GM19438 (cell line): ENCODE measurements around the gene NR2E3.
"Not testable (repeated sequence)": the region's sequence is repeated elsewhere in the genome, so short reads cannot be mapped to it uniquely, and the experiment has no call there.

Experiments
- ATAC-seq: cut with Tn5 transposase; IDR thresholded peaks from one replicate; pipeline ENCODE4 v1.9.1; 2021; ENCODE audit warnings: low read depth; ENCODE audit not compliant: unreplicated experiment

Gene NR2E3

DNA sequence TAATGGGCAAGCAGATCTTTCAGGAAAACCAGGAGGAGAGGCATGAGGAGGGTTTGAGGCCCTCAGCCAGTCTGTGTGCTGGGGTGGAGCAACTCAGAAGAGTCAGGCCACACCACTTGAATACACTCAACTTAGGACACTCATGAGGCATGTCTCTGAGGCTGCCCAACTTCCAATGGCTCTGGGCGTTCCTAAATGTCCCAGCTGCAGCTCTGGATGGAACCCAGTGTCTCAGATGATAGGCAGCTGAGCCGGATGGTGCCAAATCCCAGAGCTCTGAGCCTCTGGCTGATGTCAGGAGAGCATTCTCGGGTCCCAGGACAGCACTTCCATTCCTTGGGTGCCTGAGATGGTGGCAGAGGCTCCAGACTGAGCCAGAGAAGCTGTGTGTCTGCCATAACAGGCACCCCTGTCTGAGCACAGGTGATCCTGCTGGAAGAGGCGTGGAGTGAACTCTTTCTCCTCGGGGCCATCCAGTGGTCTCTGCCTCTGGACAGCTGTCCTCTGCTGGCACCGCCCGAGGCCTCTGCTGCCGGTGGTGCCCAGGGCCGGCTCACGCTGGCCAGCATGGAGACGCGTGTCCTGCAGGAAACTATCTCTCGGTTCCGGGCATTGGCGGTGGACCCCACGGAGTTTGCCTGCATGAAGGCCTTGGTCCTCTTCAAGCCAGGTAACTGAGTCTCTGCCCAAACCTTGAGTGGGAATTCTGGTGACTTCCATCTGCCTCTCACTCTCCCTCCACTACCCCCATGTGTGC lies 2.8 kb downstream of the NR2E3 start:
- no peak for ATAC-seq

DNA sequence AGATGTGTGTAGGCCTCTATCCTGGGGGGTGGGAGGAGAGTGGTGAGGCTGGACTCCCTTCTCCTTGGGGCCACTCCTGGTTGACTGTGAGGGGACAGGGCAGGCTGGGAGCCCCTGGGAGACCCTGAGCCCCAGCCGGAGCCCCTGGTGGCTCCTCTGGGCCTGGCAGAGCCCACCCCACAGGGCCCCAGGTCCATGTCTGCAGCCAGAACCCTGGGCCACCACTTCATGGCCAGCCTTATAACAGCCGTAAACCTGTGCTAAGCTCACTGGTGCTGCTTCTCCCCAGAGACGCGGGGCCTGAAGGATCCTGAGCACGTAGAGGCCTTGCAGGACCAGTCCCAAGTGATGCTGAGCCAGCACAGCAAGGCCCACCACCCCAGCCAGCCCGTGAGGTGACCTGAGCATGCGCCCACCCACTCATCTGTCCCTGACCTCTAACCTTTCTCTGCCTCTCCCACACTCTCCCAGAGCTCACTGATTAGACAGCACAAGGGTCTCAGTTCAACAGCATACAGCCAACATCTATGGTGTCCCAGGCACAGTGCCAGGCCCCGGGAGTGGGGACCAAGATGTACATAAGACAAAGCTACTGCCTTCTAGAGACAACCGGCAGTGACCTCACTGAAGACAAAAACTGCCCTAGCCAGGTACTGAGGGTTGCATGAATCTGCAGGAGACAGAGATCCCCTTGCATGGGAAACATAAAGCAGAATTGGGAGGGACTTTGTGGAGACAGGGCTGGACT lies 3.5 kb downstream of the NR2E3 start:
- no peak for ATAC-seq

DNA sequence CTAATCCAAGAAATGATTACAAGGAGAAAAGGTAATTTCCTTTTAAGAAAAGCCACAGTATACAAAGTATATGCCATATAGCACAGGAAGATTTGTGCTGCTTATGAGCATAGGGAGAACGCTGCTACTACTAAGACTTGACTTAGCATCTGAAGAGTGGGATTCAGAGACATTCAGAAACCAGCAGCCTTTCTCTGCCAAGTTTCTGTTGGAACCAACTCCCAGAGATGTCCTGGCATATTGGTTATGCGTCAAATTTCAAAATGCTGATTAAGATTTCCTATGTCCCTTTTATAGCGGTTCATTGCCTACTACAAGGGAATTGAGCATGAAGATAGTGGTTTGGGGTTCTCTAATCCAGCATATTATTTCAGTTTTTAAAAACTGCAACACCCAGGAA lies 4.9 kb downstream of the NR2E3 start:
- no peak for ATAC-seq

DNA sequence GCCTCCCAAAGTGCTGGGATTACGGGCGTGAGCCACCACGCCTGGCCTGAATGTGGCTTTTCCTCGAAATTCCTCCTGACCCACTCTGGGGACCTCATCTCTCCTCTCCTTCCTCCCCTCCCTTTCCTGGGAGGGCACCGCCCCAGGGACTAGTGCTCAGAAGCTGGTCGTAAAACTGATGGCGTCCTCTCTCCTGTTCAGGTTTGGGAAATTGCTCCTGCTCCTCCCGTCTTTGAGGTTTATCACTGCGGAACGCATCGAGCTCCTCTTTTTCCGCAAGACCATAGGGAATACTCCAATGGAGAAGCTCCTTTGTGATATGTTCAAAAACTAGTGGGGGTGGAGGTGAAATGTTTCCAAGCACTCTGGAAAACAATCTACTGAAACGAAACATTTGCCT lies 7.0 kb downstream of the NR2E3 start:
- ATAC-seq: no peak

DNA sequence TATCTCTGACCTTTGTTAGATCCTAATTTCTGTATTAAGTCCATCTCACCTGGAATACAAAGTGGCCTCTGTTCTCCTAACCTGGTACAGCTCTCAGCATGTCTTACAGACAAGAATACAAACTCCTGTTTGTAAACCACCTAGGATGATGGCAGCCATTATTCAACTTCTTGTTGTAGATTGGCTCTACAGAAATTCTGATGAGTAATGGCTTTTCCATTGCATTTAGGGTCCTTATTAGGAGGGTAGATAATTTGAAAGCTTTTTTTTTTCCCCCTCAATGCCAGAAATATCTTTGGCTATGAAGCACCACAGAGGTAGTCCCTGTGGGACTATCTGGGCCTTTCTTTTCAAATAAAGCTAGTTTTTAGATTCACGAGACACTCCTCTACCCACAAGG lies 9.8 kb downstream of the NR2E3 start:
- no peak for ATAC-seq

DNA sequence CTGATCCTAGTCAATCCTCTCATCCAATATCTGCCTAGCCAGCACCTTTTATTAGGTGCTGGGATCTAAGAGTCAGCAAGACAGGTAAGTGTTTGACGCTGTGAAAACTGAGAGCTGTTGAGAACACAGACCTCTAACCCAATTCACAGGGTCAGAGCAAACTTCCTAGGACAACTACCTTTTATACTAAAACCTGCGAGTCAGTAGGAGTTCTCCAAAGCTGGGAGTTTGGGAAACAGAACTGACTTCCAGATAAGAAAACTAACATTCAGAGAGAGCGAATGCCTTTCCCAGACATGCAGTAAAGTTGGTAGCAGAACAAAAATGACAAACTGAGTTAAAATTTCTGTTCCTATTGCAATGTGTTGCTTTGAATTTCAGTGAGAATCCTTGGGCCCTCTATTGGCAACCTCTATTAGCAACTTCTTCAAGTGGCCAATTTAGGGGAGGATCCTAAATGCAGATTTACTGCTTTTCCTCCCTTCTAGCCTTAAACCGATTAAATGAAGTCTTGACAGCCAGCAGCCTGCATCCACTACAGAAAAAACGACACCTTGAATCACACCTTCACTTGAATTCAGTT lies 11.3 kb downstream of the NR2E3 start:
- ATAC-seq: no peak

DNA sequence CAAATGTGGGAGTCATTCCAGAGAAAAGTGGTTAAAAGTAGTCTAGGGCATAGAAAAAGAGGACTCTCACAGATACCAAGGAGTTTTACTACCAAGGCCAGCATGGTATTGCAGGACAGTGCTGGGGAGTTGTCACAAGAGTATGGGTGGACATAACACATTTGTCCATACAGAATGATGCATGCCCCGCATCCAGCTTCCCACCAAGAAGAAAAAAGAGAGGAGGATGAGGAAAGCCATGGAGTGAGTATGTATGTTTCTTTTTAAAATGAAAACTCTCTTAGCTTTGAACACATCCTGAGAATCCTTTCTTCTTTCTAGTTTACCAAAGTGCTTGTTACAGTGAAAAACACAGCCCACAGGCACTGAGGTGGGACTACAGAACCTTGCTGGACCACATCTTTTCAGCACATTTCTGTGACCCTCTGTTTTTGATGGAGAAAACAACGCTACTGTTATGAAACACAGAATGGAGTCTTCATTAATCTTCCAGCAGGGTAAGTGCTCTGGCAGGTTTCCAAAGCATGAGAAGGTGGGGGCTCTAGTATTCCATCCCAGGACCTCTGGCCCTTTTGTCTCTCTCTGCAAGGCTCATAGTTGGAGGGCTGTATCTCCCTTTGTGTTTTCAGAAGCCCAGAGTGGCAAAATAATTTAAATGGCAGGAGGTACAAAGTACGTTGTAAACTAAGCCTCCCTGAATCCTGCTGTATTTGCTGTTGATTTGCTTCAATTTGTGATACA lies 12.7 kb downstream of the NR2E3 start:
- ATAC-seq: no peak

DNA sequence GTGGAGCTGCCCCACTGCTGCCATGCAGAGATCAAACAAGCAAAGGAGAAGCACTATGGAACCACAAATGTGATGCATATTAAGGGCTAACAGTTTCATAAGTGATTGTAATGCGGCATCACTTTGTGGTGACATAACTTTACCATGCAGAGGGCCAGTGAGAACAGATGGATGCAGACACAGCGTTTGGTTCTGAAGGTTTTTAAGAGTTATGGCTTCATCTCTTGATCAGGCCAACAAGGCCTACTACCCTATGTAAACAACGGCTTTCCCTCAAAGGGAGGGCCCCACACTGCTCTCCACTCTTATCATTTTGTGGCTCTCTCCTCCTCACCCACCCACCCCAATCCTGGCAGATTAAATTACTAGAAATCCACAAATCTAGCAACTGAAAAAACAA lies 13.4 kb downstream of the NR2E3 start:
- no peak for ATAC-seq

DNA sequence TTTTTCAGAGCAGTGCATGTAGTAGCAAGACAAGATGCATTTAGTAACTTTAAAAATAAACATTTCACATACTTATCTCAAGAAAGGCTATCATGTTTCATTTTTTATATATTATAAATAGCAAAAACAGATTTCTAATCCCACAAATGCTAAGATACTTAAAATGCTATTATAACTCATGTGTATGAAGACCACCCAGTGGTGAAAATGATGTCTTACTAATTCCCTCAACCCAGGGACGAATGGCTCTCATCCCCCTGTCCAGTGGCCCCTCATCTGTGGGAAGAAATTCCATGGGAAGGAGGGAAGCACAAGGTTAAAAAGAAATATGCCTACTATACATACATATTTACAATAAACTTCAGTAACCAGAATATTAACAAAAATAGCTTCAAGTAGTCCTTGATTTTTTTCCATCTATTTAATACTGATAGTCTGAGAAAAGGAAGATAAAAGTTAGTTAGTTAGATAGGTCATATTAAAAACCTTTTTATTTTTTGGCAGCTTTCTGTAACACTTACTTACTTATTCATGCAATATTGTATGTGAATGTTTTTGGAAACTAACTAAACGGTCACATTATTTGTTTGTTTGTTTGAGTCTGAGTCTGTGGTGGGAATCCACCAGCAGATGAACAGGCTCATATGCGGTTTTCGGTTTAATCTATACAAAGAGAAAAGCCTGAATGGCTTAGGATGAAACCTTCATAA lies 14.8 kb downstream of the NR2E3 start:
- no peak for ATAC-seq

DNA sequence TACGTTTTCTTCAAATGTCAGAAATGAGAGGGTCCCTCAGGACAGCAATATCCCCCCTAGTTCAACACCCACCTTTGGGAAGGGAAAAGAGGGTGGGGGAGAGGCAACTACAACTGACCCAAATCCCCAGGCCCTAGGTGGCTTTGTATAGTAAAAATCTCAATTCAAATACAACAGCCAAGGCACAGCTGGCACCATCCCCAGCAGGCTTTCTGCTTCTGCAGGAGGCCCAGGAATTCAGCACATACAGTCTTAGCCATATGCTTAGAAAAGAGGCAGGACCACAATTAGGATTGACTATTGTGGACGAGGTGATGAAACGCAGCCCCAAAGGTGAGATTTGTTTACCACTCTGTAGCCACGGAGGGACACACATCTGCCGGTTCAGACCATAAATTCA lies 15.8 kb downstream of the NR2E3 start:
- no peak for ATAC-seq

DNA sequence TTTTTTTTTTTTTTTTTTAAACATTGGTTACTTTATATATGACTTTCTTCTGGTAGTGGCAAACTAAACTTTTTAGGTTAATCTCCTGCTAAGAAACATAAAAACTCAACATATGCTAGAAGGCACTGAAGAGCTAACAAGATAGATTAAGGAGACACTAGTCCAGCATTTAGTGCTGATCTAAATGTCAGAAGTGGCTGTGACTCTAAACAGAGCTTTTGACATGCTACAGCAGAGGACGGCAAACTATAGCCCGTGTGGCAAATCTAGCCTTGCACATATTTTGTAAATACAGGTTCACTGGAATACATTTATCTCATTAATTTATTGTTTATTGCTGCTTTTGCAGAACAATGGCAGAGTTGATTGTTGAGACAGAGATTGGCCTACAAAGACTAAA lies 20.6 kb downstream of the NR2E3 start:
- ATAC-seq: no peak

DNA sequence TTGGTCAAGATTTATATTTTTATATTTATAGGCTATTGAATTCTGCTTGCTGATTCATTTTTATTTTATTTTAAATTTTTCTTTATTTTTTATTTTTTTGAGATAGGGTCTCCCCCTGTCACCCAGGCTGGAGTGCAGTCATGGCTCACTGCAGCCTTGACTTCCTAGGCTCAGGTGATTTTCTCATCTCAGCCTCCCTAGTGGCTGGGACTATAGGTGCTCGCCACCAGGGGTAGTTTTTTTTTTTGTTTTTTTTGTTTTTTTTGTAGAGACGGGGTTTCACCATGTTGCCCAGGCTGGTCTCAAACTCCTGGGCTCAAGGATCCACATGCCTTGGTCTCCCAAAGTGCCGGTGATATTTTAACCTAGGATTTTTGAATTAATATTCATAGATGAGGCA lies 31.2 kb downstream of the NR2E3 start:
- no peak for ATAC-seq

DNA sequence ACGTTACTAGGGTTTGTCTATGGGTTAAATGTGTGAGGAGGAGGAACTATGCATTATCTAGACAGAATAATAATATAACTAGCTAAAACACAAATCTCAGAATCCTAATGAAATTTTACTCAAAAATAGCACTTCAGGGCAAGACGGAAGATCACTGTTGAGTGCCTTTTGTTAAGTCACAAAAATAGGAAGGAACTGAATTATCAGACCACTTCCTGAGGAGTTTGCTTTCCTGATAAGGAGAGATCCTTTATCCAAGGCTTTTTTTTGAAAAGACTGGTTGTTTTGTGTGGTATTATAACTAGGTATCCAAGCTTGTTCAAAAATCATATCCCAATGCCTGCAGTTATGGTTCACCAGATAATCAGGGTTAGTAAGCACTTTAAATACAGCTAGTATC lies 34.6 kb downstream of the NR2E3 start:
- ATAC-seq: no peak

DNA sequence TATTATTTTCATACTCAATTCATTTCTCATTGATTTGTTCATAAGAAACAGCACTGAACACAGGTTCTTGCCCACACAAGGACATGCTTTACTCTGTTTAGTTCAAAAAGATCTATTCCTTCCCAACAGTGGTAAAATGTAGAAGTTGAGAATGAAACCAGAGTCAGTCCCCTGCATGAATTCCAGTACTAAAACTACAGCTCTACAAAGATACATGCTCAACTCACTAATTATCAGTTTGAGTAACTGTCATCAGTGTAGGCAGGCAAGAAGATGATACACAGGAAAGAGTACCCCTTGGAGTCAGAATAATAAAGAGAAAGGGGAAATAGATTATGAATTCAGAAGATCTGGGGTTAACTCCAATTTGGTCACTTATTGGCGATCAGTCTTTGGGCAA lies 43.2 kb downstream of the NR2E3 start:
- ATAC-seq: no peak

DNA sequence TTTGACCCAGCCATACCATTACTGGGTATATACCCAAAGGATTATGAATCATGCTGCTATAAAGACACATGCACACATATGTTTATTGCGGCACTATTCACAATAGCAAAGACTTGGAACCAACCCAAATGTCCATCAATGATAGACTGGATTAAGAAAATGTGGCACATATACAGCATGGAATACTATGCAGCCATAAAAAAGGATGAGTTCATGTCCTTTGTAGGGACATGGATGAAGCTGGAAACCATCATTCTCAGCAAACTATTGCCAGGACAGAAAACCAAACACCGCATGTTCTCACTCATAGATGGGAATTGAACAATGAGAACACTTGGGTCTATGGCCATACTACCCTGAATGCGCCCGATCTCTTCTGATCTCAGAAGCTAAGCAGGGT lies 47.9 kb downstream of the NR2E3 start:
- not testable (repeated sequence) for ATAC-seq
